Esophagus muscularis mucosa (tissue), 4 donors: ENCODE data around the gene ECM2. TPM values are rescaled to one million over a fixed set of nuclear protein-coding genes. Genes with fewer than 3 reads are reported as not detected.

Experiments
- DNase-seq: peaks from one replicate; pipeline ENCODE4 v3.0.0-alpha.2; 2017; ENCODE audit errors: extremely low spot score
- H3K27ac ChIP-seq, 4 donors: fragments of 200-600 bp; sonication (generic); replicated peaks in 1 of 4; 1 replicate in 3 of 4; 2 replicates in 1 of 4; pipeline ENCODE4 v1.5.1; 2016 to 2019; ENCODE audit warnings: mild to moderate bottlenecking in 1 of 4
- H3K27me3 ChIP-seq, 4 donors: fragments of 200-600 bp; sonication (generic); one replicate each; pipeline versions ENCODE4 v1.5.1 to v1.6.0; 2016 to 2019
- H3K36me3 ChIP-seq, 4 donors: fragments of 200-600 bp; sonication (generic); one replicate each; pipeline ENCODE4 v1.5.1; 2016 to 2019
- H3K4me1 ChIP-seq, 4 donors: fragments of 200-600 bp; sonication (generic); one replicate each; pipeline ENCODE4 v1.5.1; 2016 to 2019
- H3K4me3 ChIP-seq, 4 donors: fragments of 200-600 bp; sonication (generic); 1 replicate in 2 of 4; 2 replicates in 2 of 4; pipeline ENCODE4 v1.5.1; 2016 to 2019; ENCODE audit warnings: mild to moderate bottlenecking in 4 of 4, moderate library complexity in 1 of 4
- H3K9me3 ChIP-seq, 4 donors: fragments of 200-600 bp; sonication (generic); 1 replicate in 3 of 4; 2 replicates in 1 of 4; pipeline ENCODE4 v1.5.1; 2016 to 2019
- CTCF ChIP-seq, 3 experiments: fragments of 200-600 bp in 2 of 3; fragments of 450-650 bp in 1 of 3; sonication (generic) in 2 of 3; IDR thresholded peaks; one replicate each; pipeline ENCODE4 v1.5.1; 2017 to 2019; ENCODE audit warnings: antibody characterized with exemption in 3 of 3, mild to moderate bottlenecking in 2 of 3, moderate library complexity in 1 of 3
- EP300 ChIP-seq: sonication (generic); formaldehyde crosslinking; IDR thresholded peaks from one replicate; pipeline ENCODE4 v1.6.1; 2017; ENCODE audit warnings: antibody characterized with exemption
- POLR2A ChIP-seq: fragments of 450-650 bp; IDR thresholded peaks from one replicate; pipeline ENCODE4 v1.6.1; 2017; ENCODE audit warnings: antibody characterized with exemption, moderate library complexity, mild to moderate bottlenecking, low read depth
- POLR2AphosphoS5 ChIP-seq, 2 donors: sonication (generic); formaldehyde crosslinking; IDR thresholded peaks; one replicate each; pipeline ENCODE4 v1.6.1; 2017; ENCODE audit warnings: antibody characterized with exemption in 2 of 2
- WGBS: methylation state at CpG from one replicate; pipeline ENCODE4 v1.1.5; 2018; 5-methylcytosine and 5-hydroxymethylcytosine counted together
- intact Hi-C: fragments of 100-400 bp; cut with DNase I; formaldehyde crosslinking; loops from one replicate; pipeline ENCODE4 v1.15.1; 2023
- total RNA-seq, 4 donors: library from RNA; depleted of rRNA; stranded (reverse); fragments of >200 nt; gene quantifications; one replicate each; pipeline versions ENCODE4 v1.1.0 to v1.2.1, GENCODE V29; 2016

Gene ECM2
- total RNA-seq, 4 donors from 2014 or later, result 8.1 to 11.7 (median 9.8) TPM

- DNase-seq, result no peak
- Histone ChIP-seq H3K27me3 (no peaks in the 10 kb centered on the region), H3K36me3 (no peaks in the 10 kb centered on the region), H3K9me3 (no peaks in the 10 kb centered on the region), H3K4me3 (no peak overlapping the region), H3K4me1 (peaks cover 24 to 77% (median 73%) of the 10 kb centered on the region in 4 donors), H3K27ac (peak overlapping the region; percentile 80 to 88 (median 83))
- intact Hi-C loops, result loop anchor here (5.0 kb wide), 1 partner anchor 126 kb away; no protein-coding TSS in a partner anchor
- TF ChIP-seq CTCF (IDR thresholded peaks at IDR 0.05) (no peak), EP300 (no peak), POLR2AphosphoS5 (IDR thresholded peaks at IDR 0.05) (peak; percentile 54 to 75), POLR2A (no peak)
- WGBS, result 24% methylated on average over 3 of the region's 3 CpGs
These were observed 29.5 kb downstream of the ECM2 start for GRCh38 chr9:92506184-92506857.

- WGBS, result 93% methylated on average over 2 of the region's 2 CpGs
- H3K27me3 ChIP-seq, result no peaks in the 10 kb centered on the region
- TF ChIP-seq CTCF (IDR thresholded peaks at IDR 0.05), result no peak
- TF ChIP-seq POLR2A, result no peak
- no peak for TF ChIP-seq EP300
- no peak for TF ChIP-seq POLR2AphosphoS5 (IDR thresholded peaks at IDR 0.05)
- intact Hi-C loops, result loop anchor here (5.0 kb wide), 2 partner anchors 112 to 127 kb away; no protein-coding TSS in a partner anchor
- H3K4me1 ChIP-seq, result peaks cover 27 to 85% (median 80%) of the 10 kb centered on the region in 4 donors
- peak overlapping the region; percentile 80 to 88 (median 83) for H3K27ac ChIP-seq
- H3K9me3 ChIP-seq, result no peaks in the 10 kb centered on the region
- no peak overlapping the region for H3K4me3 ChIP-seq
- no peaks in the 10 kb centered on the region for H3K36me3 ChIP-seq
- no peak for DNase-seq
These were observed 30.9 kb downstream of the ECM2 start for GRCh38 chr9:92504881-92505280.

- TF ChIP-seq EP300 (no peak), POLR2AphosphoS5 (IDR thresholded peaks at IDR 0.05) (no peak), CTCF (IDR thresholded peaks at IDR 0.05) (no peak), POLR2A (no peak)
- DNase-seq, result no peak
- no peak overlapping the region for H3K4me3 ChIP-seq
- 80% methylated on average over 2 of the region's 2 CpGs for WGBS
- H3K36me3 ChIP-seq, result no peaks in the 10 kb centered on the region
- H3K27me3 ChIP-seq, result no peaks in the 10 kb centered on the region
- intact Hi-C loops, result loop anchor here (5.0 kb wide), 1 partner anchor 114 kb away; no protein-coding TSS in a partner anchor
- H3K4me1 ChIP-seq, result peaks cover 32 to 88% (median 82%) of the 10 kb centered on the region in 4 donors
- peak overlapping the region in 3 of 4 donors; percentile 79 to 88 (median 80) for H3K27ac ChIP-seq
- no peaks in the 10 kb centered on the region for H3K9me3 ChIP-seq
These were observed 32.6 kb downstream of the ECM2 start for GRCh38 chr9:92503156-92503555.

GRCh38 chr9:92501671-92502393 is 34.0 kb downstream of the ECM2 start:
- DNase-seq, result no peak
- intact Hi-C loops, result loop anchor here (5.0 kb wide), 1 partner anchor 115 kb away; no protein-coding TSS in a partner anchor
- Histone ChIP-seq H3K36me3 (no peaks in the 10 kb centered on the region), H3K4me1 (peaks cover 22 to 76% (median 69%) of the 10 kb centered on the region in 4 donors), H3K27ac (peak overlapping the region; percentile 72 to 80 (median 78)), H3K4me3 (no peak overlapping the region), H3K27me3 (no peaks in the 10 kb centered on the region), H3K9me3 (no peaks in the 10 kb centered on the region)
- 58% methylated on average over 5 of the region's 5 CpGs for WGBS
- TF ChIP-seq CTCF (IDR thresholded peaks at IDR 0.05) (peak in 1 of 3 experiments; percentile 35), POLR2A (no peak), POLR2AphosphoS5 (IDR thresholded peaks at IDR 0.05) (peak; percentile 65 to 71), EP300 (no peak)
